ENCODE data around the gene ICE1.
"Not testable (repeated sequence)": the region's sequence is repeated elsewhere in the genome, so short reads cannot be mapped to it uniquely, and the experiment has no call there.

ICE1 gene

GRCh38 chr5:5492087-5492933, 69.8 kb downstream of the ICE1 start:
- DNase-seq: peak; percentile 9 to 11

DNA sequence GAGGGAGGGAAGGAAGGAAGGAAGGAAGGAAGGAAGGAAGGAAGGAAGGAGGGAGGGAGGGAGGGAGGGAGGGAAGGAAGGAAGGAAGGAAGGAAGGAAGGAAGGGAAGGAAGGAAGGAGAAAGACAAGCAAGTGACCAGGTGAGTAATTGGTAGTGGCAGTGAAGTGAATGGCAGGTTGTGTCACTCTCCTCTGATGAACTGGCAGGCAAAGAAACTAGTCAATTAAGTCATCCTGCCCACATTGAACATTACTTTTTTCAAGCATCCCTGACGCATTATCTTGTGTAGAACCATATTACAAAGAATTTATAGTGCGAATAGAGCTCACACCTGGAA, 70.4 kb downstream of the ICE1 start:
- not testable (repeated sequence) for DNase-seq

DNA sequence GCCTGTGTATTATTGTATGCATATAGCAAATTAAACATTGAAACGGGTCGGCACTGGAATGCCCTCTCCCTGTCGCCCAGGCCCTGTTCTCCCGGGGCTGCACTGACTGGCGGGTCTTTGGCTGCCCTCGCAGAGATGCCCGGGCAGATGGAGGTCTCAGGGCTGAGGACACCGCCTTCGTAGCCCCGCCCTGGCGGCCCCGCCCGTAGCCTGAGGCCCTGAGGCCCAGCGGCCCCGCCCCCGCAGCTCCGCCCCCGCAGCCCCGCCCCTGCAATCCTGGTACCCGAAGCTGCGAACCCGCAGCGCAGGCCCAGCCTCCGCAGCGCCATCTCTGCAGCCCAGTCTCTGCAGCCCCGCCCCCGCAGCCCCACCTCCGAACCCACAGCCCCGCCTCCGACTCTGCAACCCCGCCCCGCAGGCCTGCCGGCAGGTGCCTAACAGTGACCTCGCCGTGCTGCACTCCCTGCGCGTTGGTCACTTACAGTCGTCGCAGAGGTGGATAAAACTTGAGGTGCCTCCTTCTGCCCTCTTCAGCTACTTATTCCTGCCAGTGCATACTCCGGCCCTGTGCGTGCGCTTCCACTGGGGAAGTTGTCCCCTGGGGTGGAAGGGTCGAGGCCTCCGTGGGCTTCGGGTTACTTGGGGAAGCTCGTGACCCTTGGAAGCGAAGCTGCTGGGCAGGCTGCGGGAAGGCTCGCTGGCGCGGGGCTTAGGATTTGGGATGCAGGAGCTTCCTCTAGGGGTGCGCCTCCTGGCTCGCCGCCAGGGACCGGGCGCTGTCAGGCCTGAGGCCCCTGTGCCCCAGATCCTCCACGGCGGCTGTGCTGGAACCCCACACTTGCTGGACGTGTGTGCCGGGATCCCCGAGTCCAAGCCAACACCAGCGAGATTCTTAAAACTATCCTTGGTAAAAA, 72.3 kb downstream of the ICE1 start:
- DNase-seq: peak; percentile 63 to 68

DNA sequence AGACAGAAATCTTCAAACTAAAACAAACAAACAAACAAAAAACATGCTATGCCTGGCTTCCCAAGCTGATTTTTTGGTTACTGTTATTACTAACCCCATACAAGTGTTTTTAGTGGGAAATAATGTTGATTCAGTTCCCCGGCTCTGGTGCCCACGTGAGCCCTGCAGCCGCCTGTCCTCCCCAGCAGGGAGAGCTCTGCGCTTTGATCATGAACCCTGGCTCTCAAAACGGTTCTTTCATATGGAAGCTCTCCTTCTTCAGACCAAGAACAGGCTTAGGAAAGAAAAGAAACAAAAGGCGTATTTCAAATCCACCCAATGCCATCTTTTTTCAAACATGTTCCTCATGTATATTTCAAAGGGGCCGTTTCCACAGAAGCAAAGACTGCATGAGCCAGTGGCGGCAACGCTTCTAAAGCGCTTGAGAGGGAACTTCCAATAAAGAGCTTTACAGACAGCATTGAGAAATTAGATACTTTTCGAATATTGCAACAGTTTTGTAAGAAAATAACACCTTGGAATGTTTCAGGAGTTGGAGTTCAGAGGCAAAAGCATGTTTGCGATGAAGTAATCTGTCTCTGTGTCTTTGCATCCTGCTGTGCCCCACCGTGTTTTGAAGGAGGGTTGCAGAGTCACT, 74.8 kb downstream of the ICE1 start:
- no peak for DNase-seq

DNA sequence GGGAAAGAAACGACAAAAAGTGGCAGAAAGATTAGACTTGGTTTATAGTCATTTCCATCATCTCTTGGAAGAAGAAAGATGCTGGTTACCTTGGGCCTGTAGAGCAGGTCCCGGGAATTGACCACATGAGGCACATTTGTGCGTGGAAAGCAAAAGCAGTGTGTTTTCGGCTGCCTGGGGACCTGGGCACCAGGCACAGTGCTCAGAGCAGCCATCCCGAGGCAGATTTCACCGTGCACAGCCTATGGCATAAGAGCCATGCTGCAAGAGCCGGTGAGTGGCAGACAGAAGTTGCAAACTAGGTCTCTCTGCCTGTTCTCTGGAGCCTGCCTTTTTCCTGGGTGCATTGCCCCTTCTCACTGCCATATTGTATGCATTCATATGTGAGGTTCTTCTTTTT, 77.0 kb downstream of the ICE1 start:
- no peak for DNase-seq

GRCh38 chr5:5504325-5504724, 81.8 kb downstream of the ICE1 start:
- DNase-seq: no peak

DNA sequence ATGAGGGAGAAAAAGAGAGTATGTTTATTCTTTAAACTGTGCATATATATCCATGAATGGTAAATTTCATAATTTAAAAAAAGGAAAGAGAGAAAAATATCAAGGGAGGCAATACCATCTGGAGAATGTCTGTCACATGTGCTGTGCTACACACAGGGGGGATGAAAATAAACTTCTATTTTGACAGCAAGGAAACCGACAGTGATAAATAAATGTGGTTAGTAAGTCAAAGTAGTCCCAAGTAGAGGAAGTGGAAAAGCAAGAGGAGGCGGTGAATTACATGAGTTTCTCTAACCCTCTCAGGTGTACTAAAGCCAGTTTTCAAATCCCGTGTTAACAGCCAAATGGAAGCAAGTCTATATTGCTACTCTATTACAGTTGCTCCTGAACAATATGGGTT, 83.3 kb downstream of the ICE1 start:
- DNase-seq: no peak

DNA sequence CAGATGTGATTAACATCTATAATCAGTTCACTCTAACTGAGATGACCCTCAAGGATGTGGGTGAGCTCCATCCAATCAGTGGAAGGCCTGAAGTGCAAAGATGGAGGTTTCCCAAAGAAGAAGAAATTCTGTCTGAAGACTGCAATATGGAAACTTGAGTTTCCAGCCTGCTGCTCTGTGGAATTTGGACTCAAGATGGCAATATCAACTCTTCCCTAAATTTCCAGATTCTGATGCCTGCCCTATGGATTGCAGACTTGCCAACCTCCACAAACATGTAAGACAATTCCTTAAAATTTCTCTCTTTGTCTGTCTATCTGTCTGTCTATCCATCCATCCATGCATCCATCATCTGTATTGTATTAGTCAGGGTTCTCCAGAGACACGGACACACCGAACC, 85.9 kb downstream of the ICE1 start:
- no peak for DNase-seq

DNA sequence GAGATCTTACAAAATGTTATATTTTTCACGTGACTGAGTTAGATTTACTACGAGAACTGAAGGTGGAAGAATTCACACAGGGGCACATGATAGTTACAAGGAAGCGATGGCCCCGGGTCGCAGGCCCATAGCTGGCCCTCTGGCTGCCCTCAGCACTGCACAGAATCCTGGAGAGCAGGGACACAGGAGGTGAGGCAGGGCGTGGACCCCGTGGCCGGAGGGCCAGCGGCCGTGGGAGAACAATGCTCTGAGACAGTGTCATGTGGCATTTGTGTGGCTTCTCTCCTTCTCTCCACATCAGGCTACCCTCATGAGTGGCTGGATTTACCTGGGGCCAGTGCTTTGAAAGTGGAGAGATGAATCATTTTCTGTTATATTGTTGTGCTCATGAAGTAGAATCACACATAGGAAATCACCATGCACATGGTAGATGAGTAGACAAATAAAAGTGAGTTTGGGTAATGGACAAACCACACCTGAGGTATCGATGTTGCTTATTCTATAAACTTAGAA, 89.5 kb downstream of the ICE1 start:
- DNase-seq: no peak

GRCh38 chr5:5512543-5512942, 90.1 kb downstream of the ICE1 start:
- DNase-seq: no peak

- DNase-seq: not testable (repeated sequence)
Observed at GRCh38 chr5:5520622-5521021, 98.1 kb downstream of the ICE1 start.

DNA sequence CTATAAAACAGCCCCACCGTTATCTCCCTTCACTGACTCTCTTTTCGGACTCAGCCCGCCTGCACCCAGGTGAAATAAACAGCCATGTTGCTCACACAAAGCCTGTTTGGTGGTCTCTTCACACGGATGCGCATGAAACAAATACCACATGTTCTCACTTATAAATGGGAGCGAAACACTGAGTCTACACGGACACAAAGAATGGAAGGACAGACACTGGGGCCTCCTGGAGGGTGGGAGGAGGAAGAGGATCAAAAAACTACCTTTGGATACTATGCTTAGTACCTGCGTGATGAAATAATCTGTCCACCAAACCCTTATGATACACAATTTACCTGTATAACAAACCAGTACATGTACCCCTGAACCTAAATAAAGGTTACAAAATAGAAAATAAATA, 98.6 kb downstream of the ICE1 start:
- no peak for DNase-seq

DNA sequence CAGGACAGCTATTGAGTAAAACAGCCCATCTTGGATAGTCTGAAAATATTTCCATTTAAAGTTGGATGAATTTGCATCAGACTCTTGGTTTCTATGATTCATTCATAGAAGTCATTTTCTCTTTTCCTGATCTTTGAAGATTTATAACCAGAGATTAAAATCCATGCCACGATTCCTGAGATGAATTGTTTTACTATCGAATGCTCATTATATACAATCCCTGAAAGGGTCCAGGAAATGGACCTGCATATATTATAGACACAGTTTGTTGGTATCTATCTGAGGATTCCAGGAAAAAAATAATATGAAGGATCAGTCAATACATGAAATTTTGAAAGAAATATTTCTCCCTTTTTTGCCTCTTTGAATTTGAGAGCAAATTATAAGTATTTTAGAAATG, 99.0 kb downstream of the ICE1 start:
- DNase-seq: no peak

DNA sequence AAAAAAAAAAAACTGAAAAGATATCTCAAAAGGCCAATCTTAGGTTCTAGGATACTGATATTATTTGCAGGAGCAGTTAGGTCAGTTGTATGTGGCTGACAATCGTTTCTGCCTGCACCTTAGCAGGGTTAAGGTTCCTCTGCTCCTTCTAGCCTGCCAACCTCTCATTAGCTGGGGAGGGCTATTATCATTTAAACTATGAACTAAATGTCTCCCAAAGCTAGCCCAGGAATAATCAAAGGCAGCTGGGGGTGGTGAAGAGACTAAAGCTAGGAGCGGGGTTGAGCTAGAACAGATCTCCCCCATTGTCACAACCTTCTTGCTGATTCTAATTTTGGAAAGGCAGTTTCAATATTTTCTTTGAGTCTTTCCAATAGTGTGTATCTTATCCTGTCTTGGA, 99.9 kb downstream of the ICE1 start:
- no peak for DNase-seq

- no peak for DNase-seq
Observed at GRCh38 chr5:5523066-5523505, 100.6 kb downstream of the ICE1 start.

GRCh38 chr5:5524327-5524726, 101.8 kb downstream of the ICE1 start:
- DNase-seq: no peak

GRCh38 chr5:5531371-5531770, 108.9 kb downstream of the ICE1 start:
- DNase-seq: no peak

GRCh38 chr5:5532306-5533076, 110.0 kb downstream of the ICE1 start:
- no peak for DNase-seq

GRCh38 chr5:5533927-5534326, 111.5 kb downstream of the ICE1 start:
- DNase-seq: no peak

- DNase-seq: no peak
Observed at GRCh38 chr5:5534333-5534732, 111.9 kb downstream of the ICE1 start.

DNA sequence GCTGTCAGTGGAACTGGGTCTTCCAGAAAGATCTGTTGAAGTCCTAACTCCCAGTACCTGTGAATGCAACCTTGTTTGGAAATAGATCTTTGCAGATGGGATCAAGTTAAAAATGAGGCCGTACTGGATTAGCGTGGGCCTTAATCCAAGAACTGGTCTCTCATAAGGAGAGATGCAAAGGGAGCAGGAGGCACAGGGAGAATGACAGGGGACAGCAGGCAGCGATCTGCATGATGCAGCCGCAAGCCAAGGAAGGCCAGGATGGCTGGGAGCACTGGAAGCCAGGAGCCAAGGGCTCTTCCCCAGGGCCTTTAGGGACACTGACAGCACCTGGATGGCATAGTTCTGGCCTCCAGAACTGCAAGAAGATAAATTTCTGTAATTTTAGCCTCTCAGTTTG, 114.4 kb downstream of the ICE1 start:
- DNase-seq: no peak

DNA sequence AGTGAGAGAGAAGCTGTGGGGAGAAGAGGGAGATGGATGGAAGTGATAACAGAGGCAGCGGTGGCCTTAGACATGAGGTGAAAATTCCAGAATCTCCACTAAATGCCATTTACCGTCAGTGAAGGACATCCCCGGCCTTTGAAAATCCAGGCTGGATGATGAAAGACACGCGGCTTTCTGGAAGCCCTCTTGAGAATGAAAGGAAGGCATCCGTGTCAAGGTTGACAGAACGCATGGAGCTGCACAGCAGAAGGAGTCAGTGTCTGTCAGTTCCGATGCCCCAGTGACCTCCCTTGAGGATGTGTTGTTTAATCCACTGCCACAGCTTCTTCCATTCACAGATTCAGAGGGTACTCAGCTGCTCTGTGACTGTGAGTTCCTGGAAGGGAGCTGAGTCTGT, 114.9 kb downstream of the ICE1 start:
- DNase-seq: no peak

DNA sequence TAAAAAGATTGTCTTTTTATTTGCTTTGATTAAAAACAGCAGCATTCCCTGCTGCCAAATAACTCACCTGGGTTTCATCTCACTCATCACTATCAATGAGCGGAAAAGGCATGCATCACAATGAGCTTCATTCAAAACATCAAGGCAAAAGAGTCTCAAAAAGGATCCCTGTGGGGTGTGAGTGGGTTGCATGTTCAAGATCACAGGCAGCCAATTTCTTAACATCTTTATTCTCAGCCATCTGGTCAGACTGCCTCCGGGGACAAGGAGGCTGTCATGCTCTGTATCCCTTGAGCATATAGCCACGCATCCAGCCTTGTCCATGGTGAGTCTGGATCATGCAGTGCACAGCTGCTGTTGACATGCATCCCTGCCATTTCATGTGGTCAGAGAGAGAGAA, 117.1 kb downstream of the ICE1 start:
- DNase-seq: no peak

Data from stimulated activated CD4-positive, alpha-beta T cell treated with anti-CD3 and anti-CD28 coated beads, Interleukin-2, amount 100 ng/mL, for 48 hours (primary cell).